Choroid plexus epithelial cell (primary cell): ENCODE results near the gene LRRC75B.
"Not testable (repeated sequence)": the region's sequence is repeated elsewhere in the genome, so short reads cannot be mapped to it uniquely, and the experiment has no call there.

ENCODE experiments used
- DNase-seq: peaks from one replicate; pipeline ENCODE4 v3.0.0-alpha.2; 2010; ENCODE audit warnings: low read depth
- H3K4me3 ChIP-seq: 2 replicates; pipeline ENCODE4 v1.5.1; 2011; ENCODE audit warnings: low read depth, mild to moderate bottlenecking, control low read depth, low read length, moderate library complexity
- TF ChIP-seq, protein P1 (sequence below): conservative IDR thresholded peaks from 2 replicates; pipeline ENCODE4 v1.5.1; 2011; ENCODE audit warnings: low read depth, mild to moderate bottlenecking, control low read depth, inconsistent platforms, low read length, moderate library complexity

The LRRC75B gene

DNA sequence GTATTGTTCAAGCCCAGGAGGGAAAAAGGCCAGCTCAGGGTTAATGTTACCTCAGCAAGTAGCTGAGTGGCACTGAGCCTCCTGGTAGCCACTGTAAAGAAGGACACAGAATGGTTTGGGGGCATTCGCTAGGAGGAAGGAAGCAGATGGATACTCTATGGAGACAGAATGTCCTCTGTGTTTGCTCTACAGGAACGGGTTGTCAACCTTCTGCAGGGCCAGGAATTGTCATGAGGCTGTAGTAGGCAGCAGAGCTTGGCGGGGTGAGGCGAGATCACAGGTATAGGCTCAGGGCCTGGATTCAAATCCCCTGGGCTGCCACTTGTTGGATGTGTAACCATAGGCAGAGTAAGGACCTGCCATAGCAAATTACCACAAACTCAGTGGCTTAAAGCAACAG lies 3.0 kb upstream of the LRRC75B start:
- TF ChIP-seq, protein P1, sequence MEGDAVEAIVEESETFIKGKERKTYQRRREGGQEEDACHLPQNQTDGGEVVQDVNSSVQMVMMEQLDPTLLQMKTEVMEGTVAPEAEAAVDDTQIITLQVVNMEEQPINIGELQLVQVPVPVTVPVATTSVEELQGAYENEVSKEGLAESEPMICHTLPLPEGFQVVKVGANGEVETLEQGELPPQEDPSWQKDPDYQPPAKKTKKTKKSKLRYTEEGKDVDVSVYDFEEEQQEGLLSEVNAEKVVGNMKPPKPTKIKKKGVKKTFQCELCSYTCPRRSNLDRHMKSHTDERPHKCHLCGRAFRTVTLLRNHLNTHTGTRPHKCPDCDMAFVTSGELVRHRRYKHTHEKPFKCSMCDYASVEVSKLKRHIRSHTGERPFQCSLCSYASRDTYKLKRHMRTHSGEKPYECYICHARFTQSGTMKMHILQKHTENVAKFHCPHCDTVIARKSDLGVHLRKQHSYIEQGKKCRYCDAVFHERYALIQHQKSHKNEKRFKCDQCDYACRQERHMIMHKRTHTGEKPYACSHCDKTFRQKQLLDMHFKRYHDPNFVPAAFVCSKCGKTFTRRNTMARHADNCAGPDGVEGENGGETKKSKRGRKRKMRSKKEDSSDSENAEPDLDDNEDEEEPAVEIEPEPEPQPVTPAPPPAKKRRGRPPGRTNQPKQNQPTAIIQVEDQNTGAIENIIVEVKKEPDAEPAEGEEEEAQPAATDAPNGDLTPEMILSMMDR: no peak
- DNase-seq: no peak
- H3K4me3 ChIP-seq: no peak overlapping the region

DNA sequence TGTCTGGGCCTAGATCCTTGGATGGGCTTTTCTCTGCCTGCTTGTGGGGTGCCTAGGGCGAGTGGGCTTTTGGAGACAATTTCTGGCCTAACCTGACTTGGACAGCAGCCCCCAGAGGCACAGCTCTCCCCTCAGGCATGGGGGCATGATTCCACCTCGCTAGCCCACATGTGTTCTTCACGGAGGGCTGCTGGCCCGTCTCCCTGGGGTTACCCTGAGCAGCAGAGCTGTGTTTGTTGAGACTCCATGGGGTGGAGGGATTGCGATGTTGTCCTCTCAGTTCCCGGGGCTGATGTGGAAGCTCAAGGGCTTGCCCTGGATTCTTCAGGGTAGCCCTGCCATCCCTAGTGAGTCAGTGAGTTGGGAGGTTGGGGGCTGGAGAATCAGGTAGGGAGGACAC lies 2.4 kb upstream of the LRRC75B start:
- H3K4me3 ChIP-seq: no peak overlapping the region
- DNase-seq: no peak
- TF ChIP-seq, protein P1: no peak

DNA sequence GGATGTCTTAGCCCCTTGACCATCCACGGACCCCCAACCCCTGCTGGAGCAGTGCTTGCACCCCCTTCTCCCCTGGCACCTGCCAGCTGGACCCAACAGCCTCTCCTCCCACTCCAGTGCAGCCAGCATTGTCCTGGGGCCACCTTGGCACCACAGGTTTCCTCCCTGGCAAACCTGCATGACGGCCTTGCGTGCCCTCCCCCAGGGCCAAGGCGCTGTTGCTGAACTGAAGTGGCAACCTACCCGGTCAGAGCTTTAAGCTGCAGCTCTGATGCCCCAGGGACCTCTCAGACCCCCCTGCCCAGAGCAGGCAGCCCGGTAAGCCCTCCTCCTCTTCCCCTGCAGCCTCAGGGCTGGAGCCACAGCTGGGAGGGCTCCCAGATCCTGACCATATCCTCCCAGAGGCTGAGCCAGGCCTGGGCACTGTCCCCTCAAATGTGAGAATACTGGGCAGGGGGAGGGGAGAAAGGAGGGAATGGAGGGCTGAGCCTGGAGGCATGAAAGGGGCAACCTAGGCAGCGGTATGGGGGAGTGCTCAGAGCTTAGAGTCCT lies 1.8 kb upstream of the LRRC75B start:
- no peak for DNase-seq
- TF ChIP-seq, protein P1: no peak
- H3K4me3 ChIP-seq: no peak overlapping the region

DNA sequence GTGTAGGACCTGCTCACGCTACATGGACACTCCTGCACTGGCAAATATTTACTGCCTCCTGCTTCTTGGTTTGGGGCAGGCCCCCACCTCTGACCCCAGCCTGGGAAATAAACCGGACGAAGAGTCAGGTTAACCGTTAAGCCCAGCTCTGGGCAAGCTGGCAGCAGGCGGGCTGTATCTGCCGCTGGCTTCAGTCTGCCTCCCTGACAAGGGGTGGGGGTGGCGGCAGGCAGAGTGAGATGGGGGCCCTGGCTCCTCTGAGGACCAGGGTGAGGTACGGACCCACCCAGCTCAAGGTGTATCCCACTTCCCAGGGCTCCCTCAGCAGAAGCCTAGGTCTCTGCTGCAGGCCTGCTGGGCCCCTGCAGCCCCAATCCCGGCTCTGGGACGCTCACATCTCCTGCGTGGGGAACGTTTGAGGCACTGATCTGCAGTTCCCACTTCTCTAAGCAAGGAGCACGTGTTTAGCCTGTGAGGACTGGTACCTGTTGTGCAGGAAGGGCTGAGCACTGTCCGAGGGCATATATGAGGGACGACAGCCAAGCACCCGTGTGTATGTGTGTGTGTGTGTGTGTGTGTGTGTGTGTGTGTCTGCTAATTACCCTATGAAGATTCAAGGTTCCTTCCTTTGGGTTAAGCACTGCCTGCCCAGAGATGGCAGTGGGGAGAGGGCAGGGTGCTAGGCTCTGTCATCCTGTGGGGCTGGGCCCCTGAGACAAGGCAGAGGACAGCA lies 1.1 kb upstream of the LRRC75B start:
- H3K4me3 ChIP-seq: no peak overlapping the region
- TF ChIP-seq, protein P1: no peak
- DNase-seq: no peak

DNA sequence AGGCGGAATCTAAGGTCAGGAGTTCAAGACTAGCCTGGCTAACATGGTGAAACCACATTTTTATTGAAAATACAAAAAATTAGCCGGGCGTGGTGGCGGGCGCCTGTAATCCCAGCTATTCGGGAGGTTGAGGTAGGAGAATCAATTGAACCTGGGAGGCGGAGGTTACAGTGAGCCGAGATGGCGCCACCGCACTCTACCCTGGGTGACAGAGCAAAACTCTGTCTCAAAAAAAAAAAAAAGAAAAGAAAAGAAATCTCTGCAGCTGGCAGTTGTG lies 624 bp upstream of the LRRC75B start:
- DNase-seq: not testable (repeated sequence)

DNA sequence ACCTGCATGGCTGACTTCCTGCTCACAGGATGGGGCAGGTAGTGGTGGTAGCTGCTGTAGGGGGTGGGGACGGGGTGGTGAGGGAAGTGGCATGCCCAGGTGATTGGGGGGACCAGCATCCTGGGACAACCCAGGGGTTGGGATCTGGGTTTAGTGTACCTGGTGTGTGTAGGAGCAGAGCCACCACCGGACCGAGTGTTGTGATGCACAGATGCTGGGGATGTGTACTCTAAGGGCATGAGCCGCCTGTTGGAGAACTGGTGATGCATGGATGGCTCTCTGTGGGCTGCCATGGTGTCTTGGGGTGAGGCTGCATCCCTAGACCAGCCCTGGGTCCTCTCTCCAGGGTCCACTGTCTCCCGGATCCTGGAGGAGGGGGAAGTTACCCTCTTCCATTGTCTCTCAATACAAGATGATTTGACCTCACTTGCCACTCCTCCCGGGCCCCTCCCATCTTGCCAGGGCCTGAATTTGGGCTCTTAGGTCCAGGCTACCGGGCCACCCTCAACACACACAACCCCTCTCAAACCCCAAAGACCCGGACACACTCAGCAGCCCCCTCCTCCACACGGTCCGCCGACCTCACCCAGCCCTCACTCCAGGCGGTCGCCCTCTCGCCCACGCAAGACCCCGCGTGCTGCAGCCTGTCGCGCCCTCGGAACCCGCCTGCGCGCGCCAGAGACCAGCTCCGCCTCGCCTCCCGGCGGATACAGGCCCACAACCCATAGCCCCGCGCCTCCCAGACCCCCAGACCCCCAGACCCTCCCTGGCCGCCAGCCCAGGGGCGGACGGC lies 619 bp downstream of the LRRC75B start:
- peak overlapping the region; percentile 69 for H3K4me3 ChIP-seq
- TF ChIP-seq, protein P1: no peak
- peak; percentile 20 for DNase-seq

More for the DNA sequence above, 624 bp upstream of the LRRC75B start:
- peak overlapping the region; percentile 69 for H3K4me3 ChIP-seq

DNA sequence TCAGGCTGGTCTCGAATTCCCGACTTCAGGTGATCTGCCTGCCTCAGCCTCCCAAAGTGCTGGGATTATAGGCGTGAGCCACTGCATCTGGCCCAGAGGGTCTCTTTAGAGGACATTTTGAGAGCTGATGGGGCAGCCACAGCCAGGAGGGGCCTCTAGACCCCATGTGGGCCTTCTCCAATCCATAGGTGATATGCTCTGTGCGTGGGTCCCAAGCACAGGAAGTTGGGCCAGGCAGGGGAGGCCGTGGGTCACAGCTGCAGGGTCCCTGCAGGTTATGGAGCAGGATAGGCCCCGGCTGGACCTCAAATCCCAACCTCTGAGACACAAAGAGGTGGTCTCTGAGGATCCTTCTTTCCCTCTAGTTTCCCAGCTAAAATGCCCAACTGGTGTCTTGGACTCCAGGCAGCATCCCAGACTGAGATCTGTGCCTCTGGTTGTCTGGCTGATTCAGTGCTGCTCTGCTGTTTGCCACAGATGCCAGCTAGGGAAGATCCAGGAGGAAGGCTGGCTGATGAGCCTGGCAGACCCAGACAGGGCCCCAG lies 1.5 kb downstream of the LRRC75B start:
- TF ChIP-seq, protein P1: no peak
- DNase-seq: no peak
- no peak overlapping the region for H3K4me3 ChIP-seq
